Measurements from ENCODE around the gene NME3. TPM values are rescaled to one million over a fixed set of nuclear protein-coding genes. Genes with fewer than 3 reads are reported as not detected.

The NME3 gene
- total and polyA plus RNA-seq, 9 of the 15 experiments (the other 6 are each of a cell fraction or from before 2014, with no cell fraction given), result 0.68 to 76.3 (median 11.5) TPM

GRCh38 chr16:1778200-1779179, 7.1 kb upstream of the NME3 start (continued):
- TF ChIP-seq, protein P1, sequence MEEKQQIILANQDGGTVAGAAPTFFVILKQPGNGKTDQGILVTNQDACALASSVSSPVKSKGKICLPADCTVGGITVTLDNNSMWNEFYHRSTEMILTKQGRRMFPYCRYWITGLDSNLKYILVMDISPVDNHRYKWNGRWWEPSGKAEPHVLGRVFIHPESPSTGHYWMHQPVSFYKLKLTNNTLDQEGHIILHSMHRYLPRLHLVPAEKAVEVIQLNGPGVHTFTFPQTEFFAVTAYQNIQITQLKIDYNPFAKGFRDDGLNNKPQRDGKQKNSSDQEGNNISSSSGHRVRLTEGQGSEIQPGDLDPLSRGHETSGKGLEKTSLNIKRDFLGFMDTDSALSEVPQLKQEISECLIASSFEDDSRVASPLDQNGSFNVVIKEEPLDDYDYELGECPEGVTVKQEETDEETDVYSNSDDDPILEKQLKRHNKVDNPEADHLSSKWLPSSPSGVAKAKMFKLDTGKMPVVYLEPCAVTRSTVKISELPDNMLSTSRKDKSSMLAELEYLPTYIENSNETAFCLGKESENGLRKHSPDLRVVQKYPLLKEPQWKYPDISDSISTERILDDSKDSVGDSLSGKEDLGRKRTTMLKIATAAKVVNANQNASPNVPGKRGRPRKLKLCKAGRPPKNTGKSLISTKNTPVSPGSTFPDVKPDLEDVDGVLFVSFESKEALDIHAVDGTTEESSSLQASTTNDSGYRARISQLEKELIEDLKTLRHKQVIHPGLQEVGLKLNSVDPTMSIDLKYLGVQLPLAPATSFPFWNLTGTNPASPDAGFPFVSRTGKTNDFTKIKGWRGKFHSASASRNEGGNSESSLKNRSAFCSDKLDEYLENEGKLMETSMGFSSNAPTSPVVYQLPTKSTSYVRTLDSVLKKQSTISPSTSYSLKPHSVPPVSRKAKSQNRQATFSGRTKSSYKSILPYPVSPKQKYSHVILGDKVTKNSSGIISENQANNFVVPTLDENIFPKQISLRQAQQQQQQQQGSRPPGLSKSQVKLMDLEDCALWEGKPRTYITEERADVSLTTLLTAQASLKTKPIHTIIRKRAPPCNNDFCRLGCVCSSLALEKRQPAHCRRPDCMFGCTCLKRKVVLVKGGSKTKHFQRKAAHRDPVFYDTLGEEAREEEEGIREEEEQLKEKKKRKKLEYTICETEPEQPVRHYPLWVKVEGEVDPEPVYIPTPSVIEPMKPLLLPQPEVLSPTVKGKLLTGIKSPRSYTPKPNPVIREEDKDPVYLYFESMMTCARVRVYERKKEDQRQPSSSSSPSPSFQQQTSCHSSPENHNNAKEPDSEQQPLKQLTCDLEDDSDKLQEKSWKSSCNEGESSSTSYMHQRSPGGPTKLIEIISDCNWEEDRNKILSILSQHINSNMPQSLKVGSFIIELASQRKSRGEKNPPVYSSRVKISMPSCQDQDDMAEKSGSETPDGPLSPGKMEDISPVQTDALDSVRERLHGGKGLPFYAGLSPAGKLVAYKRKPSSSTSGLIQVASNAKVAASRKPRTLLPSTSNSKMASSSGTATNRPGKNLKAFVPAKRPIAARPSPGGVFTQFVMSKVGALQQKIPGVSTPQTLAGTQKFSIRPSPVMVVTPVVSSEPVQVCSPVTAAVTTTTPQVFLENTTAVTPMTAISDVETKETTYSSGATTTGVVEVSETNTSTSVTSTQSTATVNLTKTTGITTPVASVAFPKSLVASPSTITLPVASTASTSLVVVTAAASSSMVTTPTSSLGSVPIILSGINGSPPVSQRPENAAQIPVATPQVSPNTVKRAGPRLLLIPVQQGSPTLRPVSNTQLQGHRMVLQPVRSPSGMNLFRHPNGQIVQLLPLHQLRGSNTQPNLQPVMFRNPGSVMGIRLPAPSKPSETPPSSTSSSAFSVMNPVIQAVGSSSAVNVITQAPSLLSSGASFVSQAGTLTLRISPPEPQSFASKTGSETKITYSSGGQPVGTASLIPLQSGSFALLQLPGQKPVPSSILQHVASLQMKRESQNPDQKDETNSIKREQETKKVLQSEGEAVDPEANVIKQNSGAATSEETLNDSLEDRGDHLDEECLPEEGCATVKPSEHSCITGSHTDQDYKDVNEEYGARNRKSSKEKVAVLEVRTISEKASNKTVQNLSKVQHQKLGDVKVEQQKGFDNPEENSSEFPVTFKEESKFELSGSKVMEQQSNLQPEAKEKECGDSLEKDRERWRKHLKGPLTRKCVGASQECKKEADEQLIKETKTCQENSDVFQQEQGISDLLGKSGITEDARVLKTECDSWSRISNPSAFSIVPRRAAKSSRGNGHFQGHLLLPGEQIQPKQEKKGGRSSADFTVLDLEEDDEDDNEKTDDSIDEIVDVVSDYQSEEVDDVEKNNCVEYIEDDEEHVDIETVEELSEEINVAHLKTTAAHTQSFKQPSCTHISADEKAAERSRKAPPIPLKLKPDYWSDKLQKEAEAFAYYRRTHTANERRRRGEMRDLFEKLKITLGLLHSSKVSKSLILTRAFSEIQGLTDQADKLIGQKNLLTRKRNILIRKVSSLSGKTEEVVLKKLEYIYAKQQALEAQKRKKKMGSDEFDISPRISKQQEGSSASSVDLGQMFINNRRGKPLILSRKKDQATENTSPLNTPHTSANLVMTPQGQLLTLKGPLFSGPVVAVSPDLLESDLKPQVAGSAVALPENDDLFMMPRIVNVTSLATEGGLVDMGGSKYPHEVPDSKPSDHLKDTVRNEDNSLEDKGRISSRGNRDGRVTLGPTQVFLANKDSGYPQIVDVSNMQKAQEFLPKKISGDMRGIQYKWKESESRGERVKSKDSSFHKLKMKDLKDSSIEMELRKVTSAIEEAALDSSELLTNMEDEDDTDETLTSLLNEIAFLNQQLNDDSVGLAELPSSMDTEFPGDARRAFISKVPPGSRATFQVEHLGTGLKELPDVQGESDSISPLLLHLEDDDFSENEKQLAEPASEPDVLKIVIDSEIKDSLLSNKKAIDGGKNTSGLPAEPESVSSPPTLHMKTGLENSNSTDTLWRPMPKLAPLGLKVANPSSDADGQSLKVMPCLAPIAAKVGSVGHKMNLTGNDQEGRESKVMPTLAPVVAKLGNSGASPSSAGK (IDR thresholded peaks at IDR 0.05), result no peak
- TF ChIP-seq FOS (IDR thresholded peaks at IDR 0.05; ENCODE audit: extremely low read depth, insufficient read length), result no peak
- TF ChIP-seq CREB3L1 (IDR thresholded peaks at IDR 0.05; ENCODE audit: borderline replicate concordance, low read depth), result no peak
- TF ChIP-seq ZNF197 (CRISPR knock-in tag; IDR thresholded peaks at IDR 0.05; ENCODE audit: low read depth), result no peak
- no peak for TF ChIP-seq ZNF644 (tag; IDR thresholded peaks at IDR 0.05; ENCODE audit: low read depth)
- TF ChIP-seq POLR2B (IDR thresholded peaks at IDR 0.05; ENCODE audit: low read depth, partially characterized antibody), result peak; percentile 20
- TF ChIP-seq NBN (IDR thresholded peaks at IDR 0.05; ENCODE audit: low read depth), result no peak
- no peak for TF ChIP-seq CREB1 (IDR thresholded peaks at IDR 0.05)
- TF ChIP-seq CREB1 (CRISPR knock-in tag; IDR thresholded peaks at IDR 0.05), result no peak
- TF ChIP-seq NR1H2 (CRISPR knock-in tag; IDR thresholded peaks at IDR 0.05), result no peak
- TF ChIP-seq, protein P2, sequence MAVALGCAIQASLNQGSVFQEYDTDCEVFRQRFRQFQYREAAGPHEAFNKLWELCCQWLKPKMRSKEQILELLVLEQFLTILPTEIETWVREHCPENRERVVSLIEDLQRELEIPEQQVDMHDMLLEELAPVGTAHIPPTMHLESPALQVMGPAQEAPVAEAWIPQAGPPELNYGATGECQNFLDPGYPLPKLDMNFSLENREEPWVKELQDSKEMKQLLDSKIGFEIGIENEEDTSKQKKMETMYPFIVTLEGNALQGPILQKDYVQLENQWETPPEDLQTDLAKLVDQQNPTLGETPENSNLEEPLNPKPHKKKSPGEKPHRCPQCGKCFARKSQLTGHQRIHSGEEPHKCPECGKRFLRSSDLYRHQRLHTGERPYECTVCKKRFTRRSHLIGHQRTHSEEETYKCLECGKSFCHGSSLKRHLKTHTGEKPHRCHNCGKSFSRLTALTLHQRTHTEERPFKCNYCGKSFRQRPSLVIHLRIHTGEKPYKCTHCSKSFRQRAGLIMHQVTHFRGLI (CRISPR knock-in tag; IDR thresholded peaks at IDR 0.05), result no peak
